Measurements from ENCODE around the gene RAB8B.

- no peak for TF ChIP-seq SIN3A (IDR thresholded peaks at IDR 0.05; ENCODE audit: borderline replicate concordance, insufficient read depth, low read length)
- TF ChIP-seq POLR2AphosphoS5 (IDR thresholded peaks at IDR 0.05; ENCODE audit: low read depth, low read length), result no peak
Measured at GRCh38 chr15:63189941-63190768, 749 bp downstream of the RAB8B start.
